NCI-H446 treated with DMSO at 0.1 percent for 48 hours (cell line): Measurements from ENCODE around the gene NTM.
"Not testable (repeated sequence)": the region's sequence is repeated elsewhere in the genome, so short reads cannot be mapped to it uniquely, and the experiment has no call there.

ENCODE experiments used
- DNase-seq: peaks from one replicate; lab custom pipeline; 2025; lab: John Stamatoyannopoulos, UW

The NTM gene

GRCh38 chr11:132358573-132358953 lies 988.1 kb downstream of the NTM start:
- DNase-seq, result no peak

GRCh38 chr11:132361011-132361550 lies 990.7 kb downstream of the NTM start:
- no peak for DNase-seq

- DNase-seq, result no peak
These were observed 995.2 kb downstream of the NTM start for GRCh38 chr11:132365650-132366049.

GRCh38 chr11:132367293-132367692 lies 996.9 kb downstream of the NTM start:
- no peak for DNase-seq

GRCh38 chr11:132370114-132370513 lies 999.7 kb downstream of the NTM start:
- DNase-seq, result not testable (repeated sequence)

GRCh38 chr11:132373405-132374143 lies 1003.2 kb downstream of the NTM start:
- no peak for DNase-seq

GRCh38 chr11:132379540-132379939 lies 1009.1 kb downstream of the NTM start:
- DNase-seq, result no peak
